NT2/D1 (cell line): ENCODE measurements around the gene AQP12A.

Experiments used
- DNase-seq: peaks from one replicate; pipeline ENCODE4 v3.0.0-alpha.2; 2011; ENCODE audit warnings: low read depth, low spot score
- H3K27me3 ChIP-seq: 2 replicates; pipeline ENCODE4 v1.6.0; 2011; ENCODE audit warnings: mild to moderate bottlenecking; ENCODE audit not compliant: insufficient read length, insufficient read depth
- H3K36me3 ChIP-seq: 2 replicates; pipeline ENCODE4 v1.6.1; 2011; ENCODE audit warnings: mild to moderate bottlenecking, low read length, mixed read lengths; ENCODE audit not compliant: insufficient read depth, insufficient read length
- H3K4me1 ChIP-seq: 2 replicates; pipeline ENCODE4 v1.5.1; 2011; ENCODE audit not compliant: insufficient read depth, insufficient read length
- H3K4me3 ChIP-seq: 2 replicates; pipeline ENCODE4 v1.5.1; 2011; ENCODE audit warnings: low read depth; ENCODE audit not compliant: insufficient read length
- H3K9ac ChIP-seq: 2 replicates; pipeline ENCODE4 v1.6.0; 2011; ENCODE audit warnings: low read depth; ENCODE audit not compliant: insufficient read length
- H3K9me3 ChIP-seq: 2 replicates; pipeline ENCODE4 v1.5.1; 2011; ENCODE audit warnings: mild to moderate bottlenecking, low read length; ENCODE audit not compliant: insufficient read depth
- SUZ12 ChIP-seq: IDR thresholded peaks from 2 replicates; pipeline ENCODE4 v1.6.1; 2011; ENCODE audit not compliant: insufficient read length, insufficient read depth; ENCODE audit errors: extremely low read depth
- YY1 ChIP-seq: IDR thresholded peaks from 2 replicates; pipeline ENCODE4 v1.6.1; 2011; ENCODE audit not compliant: insufficient read length, insufficient read depth
- ZNF274 ChIP-seq: IDR thresholded peaks from 2 replicates; pipeline ENCODE4 v1.6.1; 2011; ENCODE audit warnings: mild to moderate bottlenecking, low read depth, low read length

AQP12A gene

GRCh38 chr2:240705204-240705791, 13.6 kb downstream of the AQP12A start:
- Histone ChIP-seq H3K4me3 (no peak overlapping the region), H3K4me1 (peaks cover 5% of the 10 kb centered on the region), H3K36me3 (no peaks in the 10 kb centered on the region), H3K9me3 (no peaks in the 10 kb centered on the region), H3K27me3 (no peaks in the 10 kb centered on the region), H3K9ac (no peak overlapping the region)
- no peak for DNase-seq
- TF ChIP-seq YY1 (no peak), SUZ12 (no peak), ZNF274 (no peak)

GRCh38 chr2:240707043-240707756, 15.5 kb downstream of the AQP12A start:
- Histone ChIP-seq H3K9me3 (no peaks in the 10 kb centered on the region), H3K9ac (no peak overlapping the region), H3K27me3 (no peaks in the 10 kb centered on the region), H3K4me3 (no peak overlapping the region), H3K4me1 (peaks cover 9% of the 10 kb centered on the region), H3K36me3 (no peaks in the 10 kb centered on the region)
- no peak for DNase-seq
- TF ChIP-seq ZNF274 (no peak), SUZ12 (no peak), YY1 (no peak)

GRCh38 chr2:240707821-240708220, 16.2 kb downstream of the AQP12A start:
- Histone ChIP-seq H3K27me3 (no peaks in the 10 kb centered on the region), H3K36me3 (no peaks in the 10 kb centered on the region), H3K4me3 (no peak overlapping the region), H3K9ac (no peak overlapping the region), H3K4me1 (peaks cover 9% of the 10 kb centered on the region), H3K9me3 (no peaks in the 10 kb centered on the region)
- DNase-seq = no peak
- TF ChIP-seq ZNF274 = no peak
- no peak for TF ChIP-seq SUZ12
- no peak for TF ChIP-seq YY1

- peaks cover 9% of the 10 kb centered on the region for H3K4me1 ChIP-seq
- H3K27me3 ChIP-seq = no peaks in the 10 kb centered on the region
- no peak overlapping the region for H3K4me3 ChIP-seq
- TF ChIP-seq YY1 = no peak
- no peak for TF ChIP-seq ZNF274
- no peaks in the 10 kb centered on the region for H3K9me3 ChIP-seq
- H3K36me3 ChIP-seq = no peaks in the 10 kb centered on the region
- no peak overlapping the region for H3K9ac ChIP-seq
- no peak for DNase-seq
These were observed 16.8 kb downstream of the AQP12A start for GRCh38 chr2:240708457-240708856.

GRCh38 chr2:240711296-240711695, 19.6 kb downstream of the AQP12A start:
- H3K4me1 ChIP-seq = peaks cover 8% of the 10 kb centered on the region
- DNase-seq = no peak
- no peak overlapping the region for H3K9ac ChIP-seq
- TF ChIP-seq YY1 (no peak), SUZ12 (no peak), ZNF274 (no peak)
- H3K9me3 ChIP-seq = no peaks in the 10 kb centered on the region
- H3K36me3 ChIP-seq = no peaks in the 10 kb centered on the region
- no peak overlapping the region for H3K4me3 ChIP-seq
- no peaks in the 10 kb centered on the region for H3K27me3 ChIP-seq

- no peak overlapping the region for H3K9ac ChIP-seq
- TF ChIP-seq ZNF274 = no peak
- no peak for TF ChIP-seq SUZ12
- TF ChIP-seq YY1 = no peak
- peaks cover 8% of the 10 kb centered on the region for H3K4me1 ChIP-seq
- no peaks in the 10 kb centered on the region for H3K36me3 ChIP-seq
- no peak for DNase-seq
- H3K9me3 ChIP-seq = no peaks in the 10 kb centered on the region
- no peaks in the 10 kb centered on the region for H3K27me3 ChIP-seq
- no peak overlapping the region for H3K4me3 ChIP-seq
These were observed 20.0 kb downstream of the AQP12A start for GRCh38 chr2:240711701-240712100.

GRCh38 chr2:240712121-240712520, 20.5 kb downstream of the AQP12A start:
- Histone ChIP-seq H3K4me3 (no peak overlapping the region), H3K4me1 (peaks cover 6% of the 10 kb centered on the region), H3K9ac (no peak overlapping the region), H3K9me3 (no peaks in the 10 kb centered on the region), H3K27me3 (no peaks in the 10 kb centered on the region), H3K36me3 (no peaks in the 10 kb centered on the region)
- DNase-seq = no peak
- TF ChIP-seq ZNF274 = no peak
- no peak for TF ChIP-seq YY1
- no peak for TF ChIP-seq SUZ12
